Measurements from ENCODE around the gene KCNK10.

KCNK10 gene

GRCh38 chr14:88318406-88318805, 4.7 kb downstream of the KCNK10 start:
- TF ChIP-seq CTCF (IDR thresholded peaks at IDR 0.05): no peak

- TF ChIP-seq CTCF (IDR thresholded peaks at IDR 0.05): no peak
These were observed 6.5 kb downstream of the KCNK10 start for GRCh38 chr14:88316521-88316920.

- no peak for TF ChIP-seq CTCF (IDR thresholded peaks at IDR 0.05)
These were observed 10.8 kb downstream of the KCNK10 start for GRCh38 chr14:88312257-88312656.

- TF ChIP-seq CTCF (IDR thresholded peaks at IDR 0.05): no peak
These were observed 11.3 kb downstream of the KCNK10 start for GRCh38 chr14:88311780-88312179.

DNA sequence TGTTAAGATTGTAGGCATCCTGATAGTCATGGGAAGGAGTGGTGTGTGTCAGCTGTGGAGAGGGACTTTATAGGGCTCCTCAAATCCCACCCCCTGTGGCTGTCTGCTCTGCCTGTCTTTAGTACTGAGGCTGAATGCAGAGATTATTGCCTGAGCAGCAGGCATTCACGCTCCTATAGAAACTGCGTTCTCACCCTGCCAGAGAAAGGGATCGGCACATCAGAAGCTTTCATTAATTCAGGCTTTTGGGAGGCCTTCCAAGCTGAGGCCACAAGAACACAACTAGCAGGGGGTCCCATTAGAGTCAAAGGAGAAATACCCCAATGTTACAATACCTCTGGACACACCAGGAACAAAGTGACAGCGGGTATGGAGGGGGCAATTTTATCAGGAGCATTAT, 12.6 kb downstream of the KCNK10 start:
- no peak for TF ChIP-seq CTCF (IDR thresholded peaks at IDR 0.05)

DNA sequence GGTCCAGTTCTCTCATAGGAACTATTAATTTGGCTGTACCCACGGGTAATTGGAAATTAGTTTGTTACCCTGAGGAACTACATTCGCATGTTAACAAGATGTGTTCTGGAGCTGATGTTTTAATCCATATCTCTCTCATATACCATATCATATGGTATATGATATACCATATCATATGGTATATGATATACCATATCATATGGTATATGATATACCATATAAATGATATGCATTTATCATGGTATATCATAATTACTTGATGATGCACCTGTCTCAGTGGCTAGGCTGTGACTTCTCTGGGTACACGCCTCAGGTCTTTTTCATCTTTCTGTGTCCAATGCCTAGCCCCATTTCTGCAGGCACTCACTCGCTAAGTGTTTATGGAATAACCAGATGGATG, 13.0 kb downstream of the KCNK10 start:
- no peak for TF ChIP-seq CTCF (IDR thresholded peaks at IDR 0.05)

- TF ChIP-seq CTCF (IDR thresholded peaks at IDR 0.05): no peak
These were observed 17.3 kb downstream of the KCNK10 start for GRCh38 chr14:88305528-88306322.

GRCh38 chr14:88303041-88303440, 20.0 kb downstream of the KCNK10 start:
- TF ChIP-seq CTCF (IDR thresholded peaks at IDR 0.05): no peak
